Body of pancreas (tissue), 4 donors: ENCODE results near the gene NOP14. TPM values are rescaled to one million over a fixed set of nuclear protein-coding genes. Genes with fewer than 3 reads are reported as not detected.
A peak's percentile ranks its signal among the peaks of the same experiment; 100 is the strongest.

ENCODE experiments used
- ATAC-seq: fragments of 150-250 bp; one replicate; pipeline ENCODE4 v1.9.1; 2016
- DNase-seq, 4 donors: peaks; one replicate each; pipeline ENCODE4 v3.0.0-alpha.2; 2019
- H3K27ac ChIP-seq, 4 donors: fragments of 200-600 bp; sonication (generic); 1 replicate in 3 of 4; 2 replicates in 1 of 4; pipeline versions ENCODE4 v1.5.1 to v1.6.1; 2016 to 2019; ENCODE audit warnings: mild to moderate bottlenecking in 1 of 4, mixed read lengths in 1 of 4, moderate library complexity in 1 of 4
- H3K27me3 ChIP-seq, 2 donors: fragments of 200-600 bp; sonication (generic); one replicate each; pipeline ENCODE4 v1.6.0; 2016; ENCODE audit warnings: mild to moderate bottlenecking in 1 of 2
- H3K36me3 ChIP-seq, 2 donors: fragments of 200-600 bp; sonication (generic); replicated peaks in 1 of 2; 2 replicates each; pipeline ENCODE4 v1.5.1; 2016; ENCODE audit warnings: low read depth in 2 of 2; ENCODE audit not compliant: insufficient read depth in 1 of 2
- H3K4me1 ChIP-seq: fragments of 200-600 bp; sonication (generic); one replicate; pipeline ENCODE4 v1.6.0; 2016
- H3K4me3 ChIP-seq, 2 donors: fragments of 200-600 bp; sonication (generic); 1 replicate in 1 of 2; 2 replicates in 1 of 2; pipeline ENCODE4 v1.5.1; 2016 to 2019
- H3K9me3 ChIP-seq, 3 donors: fragments of 200-600 bp; sonication (generic); 1 replicate in 2 of 3; 2 replicates in 1 of 3; pipeline ENCODE4 v1.5.1; 2016
- POLR2A ChIP-seq, 3 donors: fragments of 450-650 bp; IDR thresholded peaks; one replicate each; pipeline ENCODE4 v1.6.1; 2016; ENCODE audit warnings: antibody characterized with exemption in 3 of 3, mild to moderate bottlenecking in 2 of 3
- WGBS, 2 donors: methylation state at CpG; one replicate each; pipeline ENCODE4 v1.1.5; 2017; 5-methylcytosine and 5-hydroxymethylcytosine counted together
- intact Hi-C: fragments of 100-400 bp; cut with DNase I; formaldehyde crosslinking; loops from one replicate; pipeline ENCODE4 v1.15.1; 2023
- total RNA-seq, 2 donors: library from RNA; depleted of rRNA; stranded (reverse); fragments of >200 nt; gene quantifications; one replicate each; pipeline ENCODE4 v1.1.0, GENCODE V29; 2016
- TF ChIP-seq, protein P1 (sequence below), 7 experiments: fragments of 450-650 bp in 4 of 7; fragments of 200-600 bp in 3 of 7; sonication (generic) in 3 of 7; IDR thresholded peaks; one replicate each; pipeline ENCODE4 v1.5.1; 2016 to 2019; ENCODE audit warnings: antibody characterized with exemption in 7 of 7

The NOP14 gene
- total RNA-seq, 2 donors from 2014 or later, result 20.0 to 20.1 TPM

DNA sequence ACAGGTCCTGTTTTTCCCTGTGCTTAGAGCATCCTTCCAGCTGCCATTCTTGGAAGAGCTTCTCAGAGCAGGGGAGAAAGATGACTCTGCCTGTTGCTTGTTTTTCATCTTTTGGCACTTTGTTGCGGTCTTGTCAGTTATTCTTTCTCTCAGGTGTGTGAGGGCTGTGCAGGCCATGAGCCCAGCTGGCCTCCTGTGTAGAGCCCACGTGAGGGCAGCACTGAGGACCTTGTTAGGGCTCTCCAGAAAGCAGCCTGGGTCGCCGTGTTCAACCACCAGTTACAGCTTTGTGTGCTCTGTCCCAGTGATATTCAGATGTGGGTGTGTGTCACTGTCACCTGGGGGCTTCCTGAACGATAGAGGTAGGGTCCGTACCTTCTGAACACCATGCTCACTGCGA lies 52.8 kb downstream of the NOP14 start:
- intact Hi-C loops, result no loop called here
- H3K27ac ChIP-seq, result no peak overlapping the region
- no peak for DNase-seq
- no peak for ATAC-seq
- WGBS, 2 donors, result 86 to 96% methylated on average over 4 to 7 of the region's 7 CpGs
- no peak overlapping the region for H3K4me3 ChIP-seq
- peaks cover 26% of the 10 kb centered on the region for H3K4me1 ChIP-seq
- TF ChIP-seq POLR2A (IDR thresholded peaks at IDR 0.05), result no peak
- TF ChIP-seq, protein P1, sequence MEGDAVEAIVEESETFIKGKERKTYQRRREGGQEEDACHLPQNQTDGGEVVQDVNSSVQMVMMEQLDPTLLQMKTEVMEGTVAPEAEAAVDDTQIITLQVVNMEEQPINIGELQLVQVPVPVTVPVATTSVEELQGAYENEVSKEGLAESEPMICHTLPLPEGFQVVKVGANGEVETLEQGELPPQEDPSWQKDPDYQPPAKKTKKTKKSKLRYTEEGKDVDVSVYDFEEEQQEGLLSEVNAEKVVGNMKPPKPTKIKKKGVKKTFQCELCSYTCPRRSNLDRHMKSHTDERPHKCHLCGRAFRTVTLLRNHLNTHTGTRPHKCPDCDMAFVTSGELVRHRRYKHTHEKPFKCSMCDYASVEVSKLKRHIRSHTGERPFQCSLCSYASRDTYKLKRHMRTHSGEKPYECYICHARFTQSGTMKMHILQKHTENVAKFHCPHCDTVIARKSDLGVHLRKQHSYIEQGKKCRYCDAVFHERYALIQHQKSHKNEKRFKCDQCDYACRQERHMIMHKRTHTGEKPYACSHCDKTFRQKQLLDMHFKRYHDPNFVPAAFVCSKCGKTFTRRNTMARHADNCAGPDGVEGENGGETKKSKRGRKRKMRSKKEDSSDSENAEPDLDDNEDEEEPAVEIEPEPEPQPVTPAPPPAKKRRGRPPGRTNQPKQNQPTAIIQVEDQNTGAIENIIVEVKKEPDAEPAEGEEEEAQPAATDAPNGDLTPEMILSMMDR (IDR thresholded peaks at IDR 0.05), result no peak
- no peaks in the 10 kb centered on the region for H3K9me3 ChIP-seq
- no peaks in the 10 kb centered on the region for H3K27me3 ChIP-seq
- peaks cover 0 to 24% of the 10 kb centered on the region in 2 donors for H3K36me3 ChIP-seq

DNA sequence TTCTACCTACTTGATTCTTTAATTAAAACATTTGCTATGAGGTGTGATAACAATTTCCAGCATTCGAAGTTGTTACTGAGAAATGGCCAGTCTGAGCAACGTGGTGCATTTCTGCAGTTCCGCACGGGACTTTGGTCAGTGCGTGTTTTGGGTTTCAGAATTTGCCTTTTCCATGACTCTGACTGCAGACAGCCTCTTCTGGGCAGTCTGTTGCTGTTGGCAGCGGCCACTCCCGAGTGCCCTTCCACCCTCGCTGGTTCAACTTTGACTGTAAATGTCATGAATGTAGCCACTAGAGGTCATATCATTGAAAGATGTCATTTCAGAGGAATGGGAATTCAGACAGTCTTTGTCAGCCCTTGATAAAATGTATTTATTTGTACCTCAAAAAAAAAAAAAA lies 53.6 kb downstream of the NOP14 start:
- peaks cover 6 to 26% of the 10 kb centered on the region in 2 donors for H3K36me3 ChIP-seq

DNA sequence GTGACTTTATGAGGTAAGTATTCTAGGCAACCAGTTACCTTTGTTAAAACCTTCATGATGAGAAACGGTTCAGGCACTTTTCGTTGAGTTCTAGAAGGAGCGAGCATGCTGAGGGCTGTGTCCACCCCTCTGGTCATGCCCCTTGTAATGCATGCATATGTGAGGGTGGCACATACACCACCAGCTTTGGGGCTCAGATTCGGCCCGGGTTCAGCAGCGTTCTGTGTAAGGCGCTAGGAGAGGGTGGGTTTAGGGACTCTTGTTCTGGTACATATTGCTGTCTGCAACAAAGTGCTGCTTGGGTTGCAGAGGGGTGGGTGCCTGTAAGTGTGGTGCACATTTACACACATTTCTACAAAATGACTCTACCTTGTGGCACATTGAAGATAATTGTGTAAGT lies 54.5 kb downstream of the NOP14 start:
- H3K4me1 ChIP-seq, result peaks cover 16% of the 10 kb centered on the region
- H3K4me3 ChIP-seq, result no peak overlapping the region
- H3K27me3 ChIP-seq, result no peaks in the 10 kb centered on the region
- intact Hi-C loops, result no loop called here
- H3K27ac ChIP-seq, result no peak overlapping the region
- H3K36me3 ChIP-seq, result peaks cover 6 to 29% of the 10 kb centered on the region in 2 donors
- 72 to 91% methylated on average over 7 of the region's 7 CpGs for WGBS, 2 donors
- ATAC-seq (no peak), DNase-seq (no peak)
- no peaks in the 10 kb centered on the region for H3K9me3 ChIP-seq
- TF ChIP-seq, protein P1 (IDR thresholded peaks at IDR 0.05), result no peak
- no peak for TF ChIP-seq POLR2A (IDR thresholded peaks at IDR 0.05)

More for the DNA sequence above, 53.6 kb downstream of the NOP14 start:
- TF ChIP-seq POLR2A (IDR thresholded peaks at IDR 0.05), result no peak
- TF ChIP-seq, protein P1 (IDR thresholded peaks at IDR 0.05), result no peak
- Histone ChIP-seq H3K4me3 (no peak overlapping the region), H3K4me1 (peaks cover 21% of the 10 kb centered on the region), H3K27ac (no peak overlapping the region), H3K9me3 (no peaks in the 10 kb centered on the region), H3K27me3 (no peaks in the 10 kb centered on the region)
- intact Hi-C loops, result no loop called here
- DNase-seq (no peak), ATAC-seq (no peak)
- 85% methylated on average over 8 of the region's 8 CpGs for WGBS, 2 donors

DNA sequence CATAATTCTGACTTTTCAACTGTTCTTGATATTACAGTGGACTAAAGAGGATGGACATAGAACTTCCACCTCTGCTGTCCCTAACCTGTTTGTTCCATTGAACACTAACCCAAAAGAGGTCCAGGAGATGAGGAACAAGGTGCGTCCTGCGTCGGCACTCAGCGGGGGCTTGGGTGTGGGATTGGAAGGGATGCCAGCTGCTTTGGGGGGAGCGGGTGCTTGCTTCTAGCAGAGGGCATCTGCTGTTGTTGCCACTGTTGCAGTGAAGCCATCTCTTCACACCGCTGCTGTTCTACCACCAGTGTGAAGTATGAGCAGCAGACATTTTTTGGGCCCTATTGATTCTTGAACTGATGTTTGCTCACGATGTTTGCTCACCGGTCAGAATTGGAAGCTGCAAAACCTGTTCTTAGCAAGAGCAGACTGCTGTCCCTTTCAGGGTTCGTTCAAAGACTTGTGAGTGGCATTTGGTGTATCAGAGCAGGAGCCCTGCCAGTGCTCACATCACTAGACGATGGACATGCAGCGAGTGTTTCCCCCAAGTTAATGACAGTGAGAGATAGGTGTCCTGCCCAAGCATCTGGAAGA lies 55.4 kb downstream of the NOP14 start:
- ATAC-seq, result peak; percentile 87
- Histone ChIP-seq H3K4me1 (peaks cover 16% of the 10 kb centered on the region), H3K4me3 (no peak overlapping the region), H3K36me3 (peaks cover 6 to 29% of the 10 kb centered on the region in 2 donors), H3K27me3 (no peaks in the 10 kb centered on the region), H3K27ac (peak overlapping the region in 3 of 4 donors; percentile 5 to 46 (median 11)), H3K9me3 (no peaks in the 10 kb centered on the region)
- 27 to 40% methylated on average over 11 of the region's 11 CpGs for WGBS, 2 donors
- TF ChIP-seq, protein P1 (IDR thresholded peaks at IDR 0.05), result no peak
- TF ChIP-seq POLR2A (IDR thresholded peaks at IDR 0.05), result no peak
- intact Hi-C loops, result no loop called here
- DNase-seq, result peak; percentile 32 to 65 (median 57)

DNA sequence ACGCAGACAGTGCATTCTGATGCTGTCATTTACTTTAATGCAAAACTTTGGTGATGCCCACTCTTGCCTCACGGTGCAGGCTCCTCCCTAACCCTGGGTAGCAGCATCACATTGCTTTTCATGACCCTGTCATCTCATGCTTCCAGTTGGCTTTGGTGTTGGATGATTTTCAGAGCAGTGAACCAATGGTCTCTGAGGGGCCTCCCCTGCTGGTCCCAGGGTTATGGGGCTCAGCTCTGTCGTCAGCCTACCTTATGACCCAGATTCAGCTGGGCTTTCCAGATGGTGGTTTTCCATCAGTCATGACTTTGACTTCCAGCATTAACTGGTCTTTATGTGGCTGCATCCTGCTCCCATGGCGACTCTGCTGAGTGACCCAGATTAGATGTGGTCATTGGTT lies 56.0 kb downstream of the NOP14 start:
- peak overlapping the region in 1 of 4 donors; percentile 46 for H3K27ac ChIP-seq
- H3K9me3 ChIP-seq, result no peaks in the 10 kb centered on the region
- no peak for ATAC-seq
- no peak for TF ChIP-seq POLR2A (IDR thresholded peaks at IDR 0.05)
- TF ChIP-seq, protein P1 (IDR thresholded peaks at IDR 0.05), result no peak
- H3K27me3 ChIP-seq, result no peaks in the 10 kb centered on the region
- no peak for DNase-seq
- WGBS, 2 donors, result 73 to 89% methylated on average over 4 of the region's 4 CpGs
- peaks cover 18% of the 10 kb centered on the region for H3K4me1 ChIP-seq
- intact Hi-C loops, result no loop called here
- peaks cover 6 to 29% of the 10 kb centered on the region in 2 donors for H3K36me3 ChIP-seq
- H3K4me3 ChIP-seq, result no peak overlapping the region
